ENCODE measurements around the gene SUPT7L. TPM values are rescaled to one million over a fixed set of nuclear protein-coding genes. Genes with fewer than 3 reads are reported as not detected.
"Not testable (repeated sequence)": the region's sequence is repeated elsewhere in the genome, so short reads cannot be mapped to it uniquely, and the experiment has no call there.

Gene SUPT7L
- total RNA-seq, 2 experiments from 2014 or later, result 30.1 to 30.8 TPM

DNA sequence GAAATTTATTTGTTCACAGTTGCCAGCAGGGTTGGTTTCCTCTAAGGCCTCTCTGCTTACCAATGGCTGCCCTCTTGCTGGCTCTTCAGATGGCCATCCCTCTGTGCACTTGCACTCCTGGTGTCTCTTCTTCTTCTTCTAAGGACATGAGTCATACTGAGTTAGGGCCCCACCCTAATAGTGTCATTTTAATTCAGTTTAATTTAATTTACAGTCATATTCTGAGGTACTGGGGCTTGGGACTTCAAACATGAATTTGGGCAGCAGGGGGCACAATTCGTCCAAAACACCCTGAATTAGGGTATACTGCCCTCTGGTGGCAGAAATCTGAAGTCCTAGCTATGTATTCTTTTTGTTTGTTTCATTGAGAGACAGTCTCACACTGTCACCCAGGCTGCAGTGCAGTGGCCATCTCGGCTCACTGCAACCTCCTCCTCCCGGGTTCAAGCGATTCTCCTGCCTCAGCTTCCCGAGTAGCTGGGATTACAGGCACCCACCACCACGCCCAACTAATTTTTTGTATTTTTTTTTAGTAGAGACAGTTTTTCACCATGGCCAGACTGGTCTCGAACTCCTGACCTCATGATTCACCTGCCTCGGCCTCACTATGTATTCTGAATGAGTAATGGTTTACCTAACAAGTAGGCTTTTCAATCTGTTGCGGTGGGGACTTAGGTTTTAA lies 20.1 kb upstream of the SUPT7L start:
- ChIA-PET POLR2A (interaction anchor here (0.6 to 1.8 kb wide), 5 partner anchors 10 to 274 kb away, joined by 3 to 8 read pairs (median 5); partner anchors contain the start of genes PPM1G, SLC4A1AP and SUPT7L), CTCF (interaction anchor here (0.5 to 4.1 kb wide), 89 partner anchors 8 to 1975 kb away, joined by 3 to 40 read pairs (median 4); partner anchors contain the start of genes AGBL5, CCDC121, EIF2B4 and FOSL2)
- Mint-ChIP-seq H3K9me3 (ENCODE audit: insufficient read depth) (no peaks in the 10 kb centered on the region), H3K4me3 (peak overlapping the region; percentile 26), H3K36me3 (ENCODE audit: low read depth) (peaks cover 41% of the 10 kb centered on the region), H3K4me1 (ENCODE audit: low read depth) (peaks cover 29% of the 10 kb centered on the region), H3K27me3 (ENCODE audit: low read depth) (no peaks in the 10 kb centered on the region), H3K27ac (peak overlapping the region; percentile 85)
- ATAC-seq (peak; percentile 95), DNase-seq (peak; percentile 96)

DNA sequence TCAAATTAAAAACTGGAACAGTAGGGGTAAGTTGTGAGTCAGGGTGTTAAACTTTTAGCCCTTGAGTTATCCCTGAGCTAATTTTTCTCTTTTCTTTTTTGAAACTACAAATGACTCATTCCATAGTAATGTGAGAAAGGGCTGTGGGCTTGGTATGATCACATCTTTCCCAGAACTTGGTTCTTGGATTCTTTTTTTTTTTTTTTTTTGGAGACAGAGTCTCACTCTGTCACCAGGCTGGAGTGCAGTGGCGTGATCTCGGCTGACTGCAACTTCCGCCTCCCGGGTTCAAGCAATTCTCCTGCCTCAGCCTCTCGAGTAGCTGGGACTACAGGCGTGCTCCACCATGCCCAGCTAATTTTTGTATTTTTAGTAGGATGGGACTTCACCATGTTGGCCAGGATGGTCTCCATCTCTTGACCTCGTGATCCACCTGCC lies 18.9 kb upstream of the SUPT7L start:
- not testable (repeated sequence) for H3K27ac Mint-ChIP-seq; H3K27me3 Mint-ChIP-seq (ENCODE audit: low read depth); H3K9me3 Mint-ChIP-seq (ENCODE audit: insufficient read depth); ATAC-seq; H3K4me3 Mint-ChIP-seq; DNase-seq
- ChIA-PET POLR2A (interaction anchor here (1.0 kb wide), 1 partner anchor 18 kb away, joined by 3 read pairs; no protein-coding TSS in a partner anchor), CTCF (interaction anchor here (0.7 to 4.1 kb wide), 41 partner anchors 9 to 851 kb away, joined by 3 to 40 read pairs (median 7); partner anchors contain the start of genes AGBL5, CCDC121, EIF2B4 and GPN1)
- peaks cover 40% of the 10 kb centered on the region for H3K36me3 Mint-ChIP-seq (ENCODE audit: low read depth)
- peaks cover 29% of the 10 kb centered on the region for H3K4me1 Mint-ChIP-seq (ENCODE audit: low read depth)

DNA sequence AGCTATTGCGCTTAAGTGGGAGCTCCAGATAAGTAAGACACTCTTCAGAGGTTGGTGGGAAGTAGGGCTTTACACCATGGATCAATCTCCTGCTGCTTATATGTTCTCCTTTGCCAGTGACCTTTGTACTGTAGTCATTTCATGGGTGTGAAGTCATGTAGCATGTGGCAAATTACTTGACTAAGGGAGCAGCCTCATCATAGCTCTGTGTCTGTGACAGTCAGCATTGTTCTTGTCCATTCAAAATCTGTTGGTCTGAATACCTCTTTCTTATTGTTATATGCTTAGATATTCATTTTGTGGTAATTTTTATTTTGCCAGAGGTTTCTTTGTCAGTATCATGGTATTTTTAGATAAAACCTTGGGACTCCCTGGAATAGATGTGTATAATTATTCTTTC lies 18.4 kb upstream of the SUPT7L start:
- H3K36me3 Mint-ChIP-seq (ENCODE audit: low read depth), result peaks cover 40% of the 10 kb centered on the region
- POLR2A ChIA-PET, result interaction anchor here (1.2 kb wide), 1 partner anchor 18 kb away, joined by 5 read pairs; the partner anchor contains the start of genes SLC4A1AP and SUPT7L
- DNase-seq (no peak), ATAC-seq (no peak)
- no peaks in the 10 kb centered on the region for H3K9me3 Mint-ChIP-seq (ENCODE audit: insufficient read depth)
- no peak overlapping the region for H3K27ac Mint-ChIP-seq
- CTCF ChIA-PET, result interaction anchor here (1.1 to 4.1 kb wide), 12 partner anchors 9 to 544 kb away, joined by 3 to 40 read pairs (median 6); partner anchors contain the start of genes EIF2B4, NRBP1, PPM1G and SLC4A1AP
- no peak overlapping the region for H3K4me3 Mint-ChIP-seq
- H3K27me3 Mint-ChIP-seq (ENCODE audit: low read depth), result no peaks in the 10 kb centered on the region
- H3K4me1 Mint-ChIP-seq (ENCODE audit: low read depth), result peaks cover 29% of the 10 kb centered on the region

DNA sequence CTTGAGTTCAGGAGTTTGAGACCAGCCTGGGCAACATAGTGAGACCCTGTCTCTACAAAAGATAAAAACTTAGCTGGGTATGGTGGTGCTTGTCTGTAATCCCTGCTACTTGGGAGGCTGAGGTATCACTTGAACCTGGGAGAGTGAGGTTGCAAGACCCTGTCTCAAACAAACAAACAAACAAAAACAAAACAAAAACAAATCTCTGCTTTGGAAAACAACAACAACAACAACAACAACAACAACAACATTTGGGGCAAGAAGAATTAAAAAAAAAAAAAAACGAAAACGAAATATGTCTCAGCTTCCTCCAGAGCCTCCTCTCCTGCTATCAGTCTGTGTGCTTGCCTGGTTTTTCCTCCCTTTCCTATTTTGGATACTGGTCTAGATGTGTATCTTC lies 17.2 kb upstream of the SUPT7L start:
- Mint-ChIP-seq H3K4me1 (ENCODE audit: low read depth) (peaks cover 24% of the 10 kb centered on the region), H3K27me3 (ENCODE audit: low read depth) (no peaks in the 10 kb centered on the region), H3K27ac (no peak overlapping the region), H3K9me3 (ENCODE audit: insufficient read depth) (no peaks in the 10 kb centered on the region), H3K36me3 (ENCODE audit: low read depth) (peaks cover 38% of the 10 kb centered on the region), H3K4me3 (no peak overlapping the region)
- ATAC-seq (no peak), DNase-seq (no peak)
- POLR2A ChIA-PET, result interaction anchor here (1.8 kb wide), 1 partner anchor 17 kb away, joined by 7 read pairs; the partner anchor contains the start of genes SLC4A1AP and SUPT7L
- CTCF ChIA-PET, result interaction anchor here (1.4 to 1.6 kb wide), 3 partner anchors 13 to 311 kb away, joined by 4 to 6 read pairs (median 5); partner anchors contain the start of gene EIF2B4

DNA sequence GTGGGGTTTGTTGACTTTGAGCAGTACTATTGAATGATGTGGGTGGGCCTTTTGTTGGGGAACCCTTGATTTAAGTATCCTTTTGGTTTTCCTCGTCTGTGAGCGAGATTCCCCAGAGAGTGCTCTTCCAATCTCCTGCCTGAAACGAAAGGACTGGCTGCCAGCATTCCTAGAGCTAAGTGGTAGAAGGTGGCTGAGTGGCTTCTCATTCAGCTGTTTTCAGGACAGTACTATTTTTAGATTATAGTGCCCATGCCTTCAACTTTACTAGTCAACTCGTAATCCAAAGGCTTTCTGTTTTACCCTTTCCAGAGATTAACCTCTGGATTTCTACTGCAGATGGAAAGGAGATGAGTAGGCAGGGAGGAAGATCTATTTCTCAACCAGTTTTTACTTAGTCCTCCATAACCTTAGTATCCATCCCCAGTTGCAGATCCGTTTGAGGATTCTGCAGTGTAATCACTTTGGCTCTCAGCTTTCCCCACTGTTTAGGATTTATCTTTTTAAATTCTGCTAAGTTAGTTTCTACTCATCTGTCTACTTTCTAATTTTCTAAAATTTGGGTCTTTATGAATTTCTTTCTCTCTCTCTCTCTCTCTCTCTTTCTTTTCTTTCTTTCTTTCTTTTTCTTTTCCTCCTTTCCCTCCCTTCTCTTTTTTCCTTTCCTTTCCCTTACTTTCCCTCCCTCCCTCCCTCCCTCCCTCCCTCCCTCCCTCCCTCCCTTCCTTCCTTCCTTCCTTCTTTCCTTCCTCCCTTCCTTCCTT lies 9.5 kb upstream of the SUPT7L start:
- POLR2A ChIA-PET, result interaction anchor here (1.0 kb wide), 1 partner anchor 10 kb away, joined by 5 read pairs; no protein-coding TSS in a partner anchor
- ATAC-seq (no peak), DNase-seq (no peak)
- no peaks in the 10 kb centered on the region for H3K9me3 Mint-ChIP-seq (ENCODE audit: insufficient read depth)
- no peak overlapping the region for H3K27ac Mint-ChIP-seq
- peaks cover 47% of the 10 kb centered on the region for H3K36me3 Mint-ChIP-seq (ENCODE audit: low read depth)
- no peaks in the 10 kb centered on the region for H3K27me3 Mint-ChIP-seq (ENCODE audit: low read depth)
- peaks cover 2% of the 10 kb centered on the region for H3K4me1 Mint-ChIP-seq (ENCODE audit: low read depth)
- CTCF ChIA-PET, result interaction anchor here (4.6 kb wide), 1 partner anchor 10 kb away, joined by 40 read pairs; no protein-coding TSS in a partner anchor
- no peak overlapping the region for H3K4me3 Mint-ChIP-seq

DNA sequence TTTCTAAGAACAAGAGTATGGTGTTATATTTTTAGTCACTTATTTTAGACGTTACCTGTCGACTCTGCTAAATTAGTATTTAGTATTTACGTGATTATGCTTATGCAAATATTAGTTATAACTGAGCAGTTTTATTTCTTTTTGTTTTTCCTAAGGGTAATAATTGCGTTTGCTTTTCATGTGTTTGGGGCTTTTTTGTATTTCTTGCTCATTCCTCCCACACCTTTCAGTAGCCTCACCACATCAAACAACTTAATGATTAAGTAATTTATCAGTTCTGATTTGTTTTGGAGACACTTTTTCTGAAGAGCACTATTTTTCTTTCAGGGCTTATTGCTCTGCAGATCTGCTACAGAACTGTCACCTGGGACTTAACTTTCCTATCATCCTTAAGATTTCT lies 7.8 kb upstream of the SUPT7L start:
- Mint-ChIP-seq H3K27ac (no peak overlapping the region), H3K27me3 (ENCODE audit: low read depth) (no peaks in the 10 kb centered on the region), H3K4me1 (ENCODE audit: low read depth) (peaks cover 9% of the 10 kb centered on the region), H3K36me3 (ENCODE audit: low read depth) (peaks cover 50% of the 10 kb centered on the region), H3K4me3 (no peak overlapping the region), H3K9me3 (ENCODE audit: insufficient read depth) (no peaks in the 10 kb centered on the region)
- no peak for ATAC-seq
- CTCF ChIA-PET, result interaction anchor here (4.6 kb wide), 1 partner anchor 12 kb away, joined by 40 read pairs; no protein-coding TSS in a partner anchor
- POLR2A ChIA-PET, result no interaction called here
- DNase-seq, result no peak

DNA sequence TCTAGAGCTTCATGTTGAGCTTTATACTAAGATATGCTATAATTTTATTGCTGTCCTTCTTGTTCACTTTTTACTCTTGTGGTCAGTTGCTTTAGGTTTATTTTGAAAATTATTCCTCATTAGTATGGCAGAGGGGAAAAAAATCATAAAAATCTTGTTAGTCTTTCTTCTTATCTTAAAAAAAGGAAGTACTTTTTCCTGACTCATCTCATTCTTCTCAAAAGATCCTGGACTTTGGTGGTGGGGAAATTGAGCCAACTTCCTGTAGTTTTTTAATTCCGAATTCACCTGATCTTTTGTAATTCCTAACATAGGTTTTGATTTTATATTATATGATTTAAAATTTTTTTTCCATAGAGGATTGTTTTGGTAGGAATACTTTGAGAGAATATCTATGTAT lies 4.0 kb upstream of the SUPT7L start:
- Mint-ChIP-seq H3K9me3 (ENCODE audit: insufficient read depth) (no peaks in the 10 kb centered on the region), H3K4me1 (ENCODE audit: low read depth) (peaks cover 32% of the 10 kb centered on the region), H3K4me3 (no peak overlapping the region), H3K27ac (no peak overlapping the region), H3K36me3 (ENCODE audit: low read depth) (peaks cover 34% of the 10 kb centered on the region), H3K27me3 (ENCODE audit: low read depth) (no peaks in the 10 kb centered on the region)
- ChIA-PET POLR2A (no interaction called here), CTCF (interaction anchor here (2.3 to 3.3 kb wide), 2 partner anchors 14 to 16 kb away, joined by 6 to 30 read pairs; no protein-coding TSS in a partner anchor)
- DNase-seq, result no peak
- no peak for ATAC-seq

DNA sequence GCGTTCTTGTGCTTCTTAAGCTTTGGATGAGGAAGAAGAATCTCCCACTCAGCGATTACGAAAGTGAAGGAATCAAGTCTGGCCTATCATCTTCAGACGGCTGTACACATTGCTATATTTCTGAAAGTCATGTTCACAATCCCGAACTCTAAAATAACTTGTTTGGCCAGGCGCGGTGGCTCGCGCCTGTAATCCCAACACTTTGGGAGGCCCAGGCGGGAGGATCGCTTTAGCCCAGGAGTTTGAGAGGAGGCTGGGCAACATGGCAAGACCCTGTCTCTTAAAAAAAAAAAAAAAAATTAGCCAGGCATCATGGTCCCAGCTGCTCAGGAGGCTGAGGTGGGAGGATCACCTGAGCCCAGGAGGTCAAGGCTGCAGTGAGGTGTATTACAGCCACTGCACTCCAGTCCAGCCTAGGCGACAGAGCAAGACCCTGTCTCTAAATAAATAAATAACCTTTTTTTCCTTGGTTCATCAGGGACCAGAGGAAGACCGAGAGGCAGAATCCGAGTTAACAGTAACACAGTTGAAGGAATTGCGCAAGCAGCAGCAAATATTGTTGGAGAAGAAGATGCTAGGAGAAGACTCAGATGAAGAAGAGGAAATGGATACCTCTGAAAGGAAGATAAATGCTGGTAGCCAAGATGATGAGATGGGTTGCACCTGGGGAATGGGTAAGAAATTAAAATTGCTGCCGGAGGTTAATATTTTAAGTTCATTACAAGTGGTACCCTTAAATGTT lies 1.4 kb upstream of the SUPT7L start:
- ATAC-seq (no peak), DNase-seq (no peak)
- POLR2A ChIA-PET, result interaction anchor here (0.8 to 1.9 kb wide), 4 partner anchors 18 to 81 kb away, joined by 3 to 5 read pairs (median 4); partner anchors contain the start of gene ZNF512
- CTCF ChIA-PET, result interaction anchor here (1.4 to 3.3 kb wide), 4 partner anchors 18 to 47 kb away, joined by 3 to 30 read pairs (median 15); no protein-coding TSS in a partner anchor
- H3K4me3 Mint-ChIP-seq, result peak overlapping the region; percentile 99
- H3K27me3 Mint-ChIP-seq (ENCODE audit: low read depth), result no peaks in the 10 kb centered on the region
- peaks cover 39% of the 10 kb centered on the region for H3K36me3 Mint-ChIP-seq (ENCODE audit: low read depth)
- H3K4me1 Mint-ChIP-seq (ENCODE audit: low read depth), result peaks cover 41% of the 10 kb centered on the region
- peak overlapping the region; percentile 100 for H3K27ac Mint-ChIP-seq
- no peaks in the 10 kb centered on the region for H3K9me3 Mint-ChIP-seq (ENCODE audit: insufficient read depth)

DNA sequence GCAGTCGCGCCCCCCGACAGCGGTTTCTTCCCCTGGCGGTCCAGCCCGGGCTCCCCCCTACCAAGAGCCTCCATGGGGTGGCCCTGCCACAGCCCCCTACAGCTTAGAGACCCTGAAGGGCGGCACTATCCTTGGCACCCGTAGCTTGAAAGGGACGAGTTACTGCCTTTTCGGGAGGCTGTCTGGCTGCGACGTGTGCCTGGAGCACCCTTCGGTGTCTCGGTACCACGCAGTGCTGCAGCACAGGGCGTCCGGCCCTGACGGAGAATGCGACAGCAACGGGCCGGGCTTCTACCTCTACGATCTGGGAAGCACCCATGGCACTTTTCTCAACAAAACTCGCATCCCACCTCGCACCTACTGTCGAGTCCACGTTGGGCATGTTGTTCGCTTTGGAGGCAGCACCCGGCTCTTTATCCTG lies 750 bp upstream of the SUPT7L start:
- no peaks in the 10 kb centered on the region for H3K27me3 Mint-ChIP-seq (ENCODE audit: low read depth)
- ATAC-seq, result peak; percentile 41
- peaks cover 45% of the 10 kb centered on the region for H3K4me1 Mint-ChIP-seq (ENCODE audit: low read depth)
- no peaks in the 10 kb centered on the region for H3K9me3 Mint-ChIP-seq (ENCODE audit: insufficient read depth)
- POLR2A ChIA-PET, result interaction anchor here (0.7 to 1.9 kb wide), 14 partner anchors 9 to 613 kb away, joined by 3 to 7 read pairs (median 5); partner anchors contain the start of genes AGBL5, CCDC121, GPN1 and MRPL33
- DNase-seq, result no peak
- CTCF ChIA-PET, result interaction anchor here (1.0 to 2.0 kb wide), 4 partner anchors 12 to 32 kb away, joined by 3 to 27 read pairs (median 3); no protein-coding TSS in a partner anchor
- peak overlapping the region; percentile 100 for H3K27ac Mint-ChIP-seq
- H3K36me3 Mint-ChIP-seq (ENCODE audit: low read depth), result peaks cover 41% of the 10 kb centered on the region
- peak overlapping the region; percentile 99 for H3K4me3 Mint-ChIP-seq

DNA sequence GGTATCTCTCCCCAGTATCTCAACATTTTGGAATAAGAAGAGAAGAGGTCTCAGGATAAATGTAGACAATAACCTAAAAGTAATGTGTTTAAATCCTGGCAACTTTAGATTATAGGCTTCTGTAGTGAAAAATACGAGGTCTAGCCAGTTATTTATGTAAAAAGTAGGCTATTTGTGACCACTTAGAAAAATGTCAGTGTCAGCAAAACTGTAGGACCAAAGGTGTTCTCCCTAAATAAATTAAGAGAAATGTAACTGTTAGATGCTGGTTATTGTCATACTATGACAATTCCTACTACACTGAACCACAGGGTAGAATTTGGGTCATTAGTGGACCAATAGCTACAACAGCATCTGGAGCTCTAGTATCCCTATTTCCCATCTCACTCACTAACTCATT lies 2.0 kb downstream of the SUPT7L start:
- H3K4me3 Mint-ChIP-seq, result peak overlapping the region; percentile 10
- H3K4me1 Mint-ChIP-seq (ENCODE audit: low read depth), result peaks cover 40% of the 10 kb centered on the region
- no peaks in the 10 kb centered on the region for H3K27me3 Mint-ChIP-seq (ENCODE audit: low read depth)
- H3K36me3 Mint-ChIP-seq (ENCODE audit: low read depth), result peaks cover 43% of the 10 kb centered on the region
- no peak overlapping the region for H3K27ac Mint-ChIP-seq
- H3K9me3 Mint-ChIP-seq (ENCODE audit: insufficient read depth), result no peaks in the 10 kb centered on the region
- CTCF ChIA-PET, result interaction anchor here (0.8 to 1.2 kb wide), 2 partner anchors 21 to 22 kb away, joined by 3 read pairs; no protein-coding TSS in a partner anchor
- ATAC-seq, result no peak
- DNase-seq, result no peak
- POLR2A ChIA-PET, result no interaction called here

Data from activated CD8-positive, alpha-beta T cell treated with anti-CD3 and anti-CD28 coated beads, Interleukin-2, amount 10 ng/mL, durations not matched to agents 7 days and 5 days (primary cell).